ENCODE data around the gene TMEM106B.

Gene TMEM106B

GRCh38 chr7:12267542-12267941 lies 56.4 kb downstream of the TMEM106B start:
- Histone ChIP-seq H2AK5ac (ENCODE audit: low read depth, low read length) (no peak overlapping the region), H3K4me3 (ENCODE audit: low read length in 2 of 2) (no peak overlapping the region), H2BK120ac (ENCODE audit: low read depth, low read length) (no peak overlapping the region), H2AFZ (ENCODE audit: low read length) (no peak overlapping the region), H3K4me1 (ENCODE audit: control insufficient read depth in 2 of 2, insufficient read depth in 1 of 2, low read depth in 1 of 2, low read length in 2 of 2) (no peaks in the 10 kb centered on the region), H3K4me2 (ENCODE audit: insufficient read depth, low read length, poor library complexity, severe bottlenecking) (no peak overlapping the region), H4K8ac (ENCODE audit: low read depth, low read length) (no peak overlapping the region), H3K18ac (ENCODE audit: low read length) (no peak overlapping the region), H2BK12ac (ENCODE audit: low read length) (no peak overlapping the region), H3K4ac (ENCODE audit: low read length) (no peak overlapping the region), H3K36me3 (replicated peaks in 1 of 2; ENCODE audit: control insufficient read depth in 2 of 2, insufficient read depth in 2 of 2, low read length in 2 of 2) (no peaks in the 10 kb centered on the region), H3K27ac (replicated peaks; ENCODE audit: low read length) (no peak overlapping the region), H3K9ac (ENCODE audit: low read depth, low read length, poor library complexity) (no peak overlapping the region), H3K14ac (ENCODE audit: low read length) (no peak overlapping the region), H2BK15ac (ENCODE audit: low read length) (no peak overlapping the region), H3K9me3 (replicated peaks in 1 of 2; ENCODE audit: control insufficient read depth in 2 of 2, insufficient read depth in 1 of 2, low read depth in 1 of 2, low read length in 2 of 2) (no peaks in the 10 kb centered on the region), H2BK5ac (ENCODE audit: low read length) (no peak overlapping the region), H4K91ac (ENCODE audit: low read depth, low read length, poor library complexity) (no peak overlapping the region), H3K23ac (ENCODE audit: low read depth, low read length, poor library complexity) (no peak overlapping the region), H3K27me3 (ENCODE audit: control insufficient read depth in 3 of 3, insufficient read depth in 3 of 3, low read depth in 1 of 3, low read length in 3 of 3) (no peaks in the 10 kb centered on the region), H3K79me1 (ENCODE audit: low read depth, low read length) (no peaks in the 10 kb centered on the region)
- WGBS, 2 donors (ENCODE audit: extremely low coverage in 2 of 2, insufficient read length in 2 of 2, insufficient replicate concordance in 1 of 2): no CpG with 5 or more reads among the region's 1 CpG
- no peak for DNase-seq (ENCODE audit: low spot score)

- H3K4me3 ChIP-seq (ENCODE audit: low read length in 2 of 2): no peak overlapping the region
- H3K18ac ChIP-seq (ENCODE audit: low read length): peak overlapping the region; percentile 85
- H3K4me2 ChIP-seq (ENCODE audit: insufficient read depth, low read length, poor library complexity, severe bottlenecking): no peak overlapping the region
- H4K8ac ChIP-seq (ENCODE audit: low read depth, low read length): no peak overlapping the region
- no peaks in the 10 kb centered on the region for H3K4me1 ChIP-seq (ENCODE audit: control insufficient read depth in 2 of 2, insufficient read depth in 1 of 2, low read depth in 1 of 2, low read length in 2 of 2)
- DNase-seq (ENCODE audit: low spot score): no peak
- H3K14ac ChIP-seq (ENCODE audit: low read length): peak overlapping the region; percentile 2
- no peaks in the 10 kb centered on the region for H3K36me3 ChIP-seq (replicated peaks in 1 of 2; ENCODE audit: control insufficient read depth in 2 of 2, insufficient read depth in 2 of 2, low read length in 2 of 2)
- no peak overlapping the region for H2BK12ac ChIP-seq (ENCODE audit: low read length)
- H3K27me3 ChIP-seq (ENCODE audit: control insufficient read depth in 3 of 3, insufficient read depth in 3 of 3, low read depth in 1 of 3, low read length in 3 of 3): no peaks in the 10 kb centered on the region
- H2AK5ac ChIP-seq (ENCODE audit: low read depth, low read length): peak overlapping the region; percentile 81
- no peak overlapping the region for H2AFZ ChIP-seq (ENCODE audit: low read length)
- H3K27ac ChIP-seq (replicated peaks; ENCODE audit: low read length): no peak overlapping the region
- no peaks in the 10 kb centered on the region for H3K79me1 ChIP-seq (ENCODE audit: low read depth, low read length)
- WGBS, 2 donors (ENCODE audit: extremely low coverage in 2 of 2, insufficient read length in 2 of 2, insufficient replicate concordance in 1 of 2): no CpG with 5 or more reads among the region's 9 CpGs
- peak overlapping the region; percentile 37 for H3K4ac ChIP-seq (ENCODE audit: low read length)
- H2BK120ac ChIP-seq (ENCODE audit: low read depth, low read length): no peak overlapping the region
- no peak overlapping the region for H2BK15ac ChIP-seq (ENCODE audit: low read length)
- H3K23ac ChIP-seq (ENCODE audit: low read depth, low read length, poor library complexity): no peak overlapping the region
- no peaks in the 10 kb centered on the region for H3K9me3 ChIP-seq (replicated peaks in 1 of 2; ENCODE audit: control insufficient read depth in 2 of 2, insufficient read depth in 1 of 2, low read depth in 1 of 2, low read length in 2 of 2)
- H3K9ac ChIP-seq (ENCODE audit: low read depth, low read length, poor library complexity): no peak overlapping the region
- no peak overlapping the region for H4K91ac ChIP-seq (ENCODE audit: low read depth, low read length, poor library complexity)
- peak overlapping the region; percentile 53 for H2BK5ac ChIP-seq (ENCODE audit: low read length)
These were observed 58.2 kb downstream of the TMEM106B start for GRCh38 chr7:12269100-12269895.

- H3K14ac ChIP-seq (ENCODE audit: low read length): no peak overlapping the region
- H2AK5ac ChIP-seq (ENCODE audit: low read depth, low read length): no peak overlapping the region
- no peaks in the 10 kb centered on the region for H3K27me3 ChIP-seq (ENCODE audit: control insufficient read depth in 3 of 3, insufficient read depth in 3 of 3, low read depth in 1 of 3, low read length in 3 of 3)
- H2BK120ac ChIP-seq (ENCODE audit: low read depth, low read length): no peak overlapping the region
- no peaks in the 10 kb centered on the region for H3K79me1 ChIP-seq (ENCODE audit: low read depth, low read length)
- H3K36me3 ChIP-seq (replicated peaks in 1 of 2; ENCODE audit: control insufficient read depth in 2 of 2, insufficient read depth in 2 of 2, low read length in 2 of 2): no peaks in the 10 kb centered on the region
- no peak overlapping the region for H3K4ac ChIP-seq (ENCODE audit: low read length)
- H4K91ac ChIP-seq (ENCODE audit: low read depth, low read length, poor library complexity): no peak overlapping the region
- no peak overlapping the region for H3K18ac ChIP-seq (ENCODE audit: low read length)
- H2BK5ac ChIP-seq (ENCODE audit: low read length): no peak overlapping the region
- H3K4me1 ChIP-seq (ENCODE audit: control insufficient read depth in 2 of 2, insufficient read depth in 1 of 2, low read depth in 1 of 2, low read length in 2 of 2): no peaks in the 10 kb centered on the region
- H2BK12ac ChIP-seq (ENCODE audit: low read length): no peak overlapping the region
- H3K4me2 ChIP-seq (ENCODE audit: insufficient read depth, low read length, poor library complexity, severe bottlenecking): no peak overlapping the region
- H3K9ac ChIP-seq (ENCODE audit: low read depth, low read length, poor library complexity): no peak overlapping the region
- H3K23ac ChIP-seq (ENCODE audit: low read depth, low read length, poor library complexity): no peak overlapping the region
- WGBS, 2 donors (ENCODE audit: extremely low coverage in 2 of 2, insufficient read length in 2 of 2, insufficient replicate concordance in 1 of 2): no CpG with 5 or more reads among the region's 1 CpG
- H2AFZ ChIP-seq (ENCODE audit: low read length): no peak overlapping the region
- no peak for DNase-seq (ENCODE audit: low spot score)
- H4K8ac ChIP-seq (ENCODE audit: low read depth, low read length): no peak overlapping the region
- peaks cover 0 to 2% of the 10 kb centered on the region in 2 donors for H3K9me3 ChIP-seq (replicated peaks in 1 of 2; ENCODE audit: control insufficient read depth in 2 of 2, insufficient read depth in 1 of 2, low read depth in 1 of 2, low read length in 2 of 2)
- no peak overlapping the region for H3K27ac ChIP-seq (replicated peaks; ENCODE audit: low read length)
- H2BK15ac ChIP-seq (ENCODE audit: low read length): no peak overlapping the region
- H3K4me3 ChIP-seq (ENCODE audit: low read length in 2 of 2): no peak overlapping the region
These were observed 69.9 kb downstream of the TMEM106B start for GRCh38 chr7:12281038-12281437.

DNA sequence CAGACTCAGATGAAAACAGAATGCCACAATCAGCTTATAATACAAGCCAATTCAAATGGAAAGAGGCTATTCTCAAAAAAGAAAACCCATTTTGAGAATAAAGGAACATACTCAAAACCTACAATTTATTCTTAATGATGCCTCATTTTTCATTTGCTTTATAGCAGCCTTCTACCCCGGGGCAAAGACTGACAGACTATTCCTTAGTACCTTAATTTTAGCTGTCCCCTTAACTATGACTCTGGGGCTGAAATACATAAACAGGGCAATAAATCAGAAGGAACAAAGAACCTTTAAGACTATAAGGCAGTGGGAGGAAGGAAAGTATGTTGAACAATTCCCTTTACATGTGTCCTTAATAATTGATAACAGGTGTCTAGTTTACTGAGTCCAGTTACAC lies 76.8 kb downstream of the TMEM106B start:
- Histone ChIP-seq H3K4me2 (ENCODE audit: insufficient read depth, low read length, poor library complexity, severe bottlenecking) (no peak overlapping the region), H4K91ac (ENCODE audit: low read depth, low read length, poor library complexity) (no peak overlapping the region)
- WGBS, 2 donors (ENCODE audit: extremely low coverage in 2 of 2, insufficient read length in 2 of 2, insufficient replicate concordance in 1 of 2): no CpG with 5 or more reads among the region's 1 CpG

More for the DNA sequence above, 76.8 kb downstream of the TMEM106B start:
- Histone ChIP-seq H2BK5ac (ENCODE audit: low read length) (no peak overlapping the region), H3K4me1 (ENCODE audit: control insufficient read depth in 2 of 2, insufficient read depth in 1 of 2, low read depth in 1 of 2, low read length in 2 of 2) (no peaks in the 10 kb centered on the region), H2BK120ac (ENCODE audit: low read depth, low read length) (no peak overlapping the region), H4K8ac (ENCODE audit: low read depth, low read length) (no peak overlapping the region), H2AK5ac (ENCODE audit: low read depth, low read length) (no peak overlapping the region), H3K18ac (ENCODE audit: low read length) (no peak overlapping the region), H3K23ac (ENCODE audit: low read depth, low read length, poor library complexity) (no peak overlapping the region), H3K9me3 (replicated peaks in 1 of 2; ENCODE audit: control insufficient read depth in 2 of 2, insufficient read depth in 1 of 2, low read depth in 1 of 2, low read length in 2 of 2) (peaks cover 5 to 7% of the 10 kb centered on the region in 2 donors), H3K4ac (ENCODE audit: low read length) (no peak overlapping the region), H3K4me3 (ENCODE audit: low read length in 2 of 2) (no peak overlapping the region), H3K27ac (replicated peaks; ENCODE audit: low read length) (no peak overlapping the region), H2BK12ac (ENCODE audit: low read length) (no peak overlapping the region), H3K79me1 (ENCODE audit: low read depth, low read length) (no peaks in the 10 kb centered on the region), H2BK15ac (ENCODE audit: low read length) (no peak overlapping the region), H2AFZ (ENCODE audit: low read length) (no peak overlapping the region), H3K14ac (ENCODE audit: low read length) (no peak overlapping the region), H3K27me3 (ENCODE audit: control insufficient read depth in 3 of 3, insufficient read depth in 3 of 3, low read depth in 1 of 3, low read length in 3 of 3) (no peaks in the 10 kb centered on the region), H3K9ac (ENCODE audit: low read depth, low read length, poor library complexity) (no peak overlapping the region), H3K36me3 (replicated peaks in 1 of 2; ENCODE audit: control insufficient read depth in 2 of 2, insufficient read depth in 2 of 2, low read length in 2 of 2) (no peaks in the 10 kb centered on the region)
- DNase-seq (ENCODE audit: low spot score): no peak
